NCI-H128 (cell line): ENCODE measurements around the gene PRR35.

Experiments
- DNase-seq: peaks from one replicate; lab custom pipeline; 2025; ENCODE audit not compliant: unreplicated experiment; lab: John Stamatoyannopoulos, UW

PRR35 gene

DNA sequence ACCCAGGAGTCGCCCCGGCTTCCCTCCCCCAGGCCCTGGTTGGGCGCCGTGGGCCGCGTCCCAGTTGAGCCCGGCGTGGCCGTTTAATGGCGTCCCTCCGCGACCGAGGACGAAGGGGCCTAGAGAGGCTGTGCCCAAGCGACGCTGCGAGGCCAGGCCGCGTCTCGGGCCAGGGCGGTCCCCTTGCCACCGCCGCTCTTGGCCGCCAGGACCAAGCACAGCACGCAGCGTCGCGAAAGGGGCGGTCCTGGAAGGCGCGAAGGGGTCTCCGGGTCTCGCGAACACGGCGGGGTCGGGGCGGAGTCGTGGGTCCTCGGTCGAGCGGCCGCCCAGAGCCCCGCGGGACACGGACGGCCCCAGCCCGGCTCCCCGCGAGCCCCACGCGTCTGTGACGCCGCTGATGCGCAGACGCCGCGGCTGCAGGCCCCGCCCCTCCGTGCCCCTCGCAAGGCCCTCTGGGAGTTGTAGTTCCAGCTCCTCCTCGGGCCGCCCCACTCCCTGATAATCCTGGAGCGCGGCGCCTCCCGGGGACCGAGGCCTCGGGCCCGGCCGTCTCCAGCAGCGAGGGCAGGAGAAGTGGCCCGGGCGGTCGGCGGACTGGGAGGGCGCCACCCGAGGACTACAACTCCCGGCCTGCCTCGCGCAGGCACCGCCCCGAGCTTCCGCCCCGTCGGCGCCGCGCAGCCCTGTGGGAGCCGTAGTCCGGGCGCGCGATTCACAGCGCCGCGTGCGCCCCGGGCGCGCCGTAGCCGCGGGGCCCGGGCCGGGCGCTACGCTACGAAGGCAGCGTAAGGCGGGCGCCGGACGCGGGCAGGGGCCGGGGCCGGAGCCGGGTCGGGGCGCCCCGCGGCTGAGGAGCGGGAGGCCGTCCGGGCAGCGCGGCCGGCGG lies 32.9 kb upstream of the PRR35 start, which contains the start of gene CAPN15:
Gene CAPN15 (plus strand): TSS at position 698 of the 889 bp plus-strand sequence. CDS start 19,127 bp downstream, outside the sequence.
- DNase-seq: peak; percentile 83

DNA sequence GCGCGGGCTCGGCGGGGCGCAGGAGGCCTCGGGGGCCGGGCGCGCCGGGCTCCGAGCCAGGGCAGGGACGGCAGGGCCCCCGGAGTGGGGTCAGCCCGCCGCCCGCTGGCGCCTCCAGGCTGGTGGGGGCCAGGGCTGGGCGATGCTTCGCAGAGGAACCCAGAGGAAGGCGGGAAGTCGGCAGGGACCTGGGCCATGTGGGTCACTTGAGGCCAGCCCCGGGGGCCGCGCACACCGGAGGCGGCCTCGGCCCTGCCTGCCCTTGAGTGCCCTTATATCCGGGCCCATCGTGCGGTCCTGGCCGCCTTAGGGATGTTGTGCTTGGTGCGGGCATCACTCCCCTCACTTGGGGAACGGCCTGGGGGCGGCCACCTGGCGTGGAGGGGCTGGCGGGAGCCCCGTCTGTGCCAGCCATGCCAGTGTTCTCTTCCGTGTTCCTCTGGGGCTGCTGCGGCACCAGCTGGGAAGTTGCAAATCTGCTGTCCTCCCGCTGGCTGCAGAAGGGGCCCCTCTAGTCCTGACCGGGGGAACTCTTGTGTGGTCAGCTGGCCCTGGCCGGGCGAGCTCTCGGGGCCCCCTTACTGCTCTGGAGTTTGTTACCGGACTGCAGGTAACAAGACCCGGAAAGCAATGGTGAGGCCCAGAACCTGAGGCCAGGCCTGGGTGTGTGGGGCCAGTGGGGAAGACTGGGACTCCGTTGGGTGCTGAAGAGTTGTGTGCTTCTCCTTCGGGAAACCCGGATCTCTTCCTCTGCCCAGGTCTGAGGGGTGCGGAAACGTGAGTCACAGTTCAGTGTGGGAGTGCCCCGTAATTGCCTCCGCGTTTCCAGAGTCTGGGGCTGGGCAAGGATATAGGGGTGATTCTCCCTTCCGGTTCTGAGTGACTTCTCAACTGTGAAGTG lies 31.8 kb upstream of the PRR35 start:
- no peak for DNase-seq

DNA sequence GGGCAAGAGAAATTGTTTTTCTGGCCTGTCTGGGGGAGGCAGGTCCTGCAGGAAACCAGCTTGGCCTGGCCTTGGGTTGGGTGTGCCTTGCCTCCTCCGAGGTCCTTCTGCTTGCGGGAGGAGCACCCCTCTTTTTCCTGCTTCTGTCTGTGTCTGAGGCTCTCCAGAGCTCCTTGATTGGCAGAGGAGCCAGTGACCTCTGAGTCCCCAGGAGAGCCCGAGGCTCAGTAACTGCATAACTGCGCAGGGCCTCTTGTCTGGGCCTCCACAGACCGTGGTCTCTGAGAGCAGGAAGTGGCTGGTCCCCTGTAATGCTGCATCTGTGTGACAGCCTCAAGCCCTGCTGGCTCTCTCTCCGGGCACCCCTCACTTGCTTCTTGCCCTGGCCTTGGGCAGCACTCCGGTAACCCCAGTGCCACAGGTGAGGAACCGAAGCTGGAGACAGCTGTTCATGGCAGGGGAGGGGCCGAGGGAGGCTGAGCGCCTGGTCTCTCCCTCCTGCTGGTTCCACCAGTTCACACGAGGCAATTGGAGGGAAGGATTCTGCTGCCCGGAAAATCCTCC lies 31.1 kb upstream of the PRR35 start:
- no peak for DNase-seq

DNA sequence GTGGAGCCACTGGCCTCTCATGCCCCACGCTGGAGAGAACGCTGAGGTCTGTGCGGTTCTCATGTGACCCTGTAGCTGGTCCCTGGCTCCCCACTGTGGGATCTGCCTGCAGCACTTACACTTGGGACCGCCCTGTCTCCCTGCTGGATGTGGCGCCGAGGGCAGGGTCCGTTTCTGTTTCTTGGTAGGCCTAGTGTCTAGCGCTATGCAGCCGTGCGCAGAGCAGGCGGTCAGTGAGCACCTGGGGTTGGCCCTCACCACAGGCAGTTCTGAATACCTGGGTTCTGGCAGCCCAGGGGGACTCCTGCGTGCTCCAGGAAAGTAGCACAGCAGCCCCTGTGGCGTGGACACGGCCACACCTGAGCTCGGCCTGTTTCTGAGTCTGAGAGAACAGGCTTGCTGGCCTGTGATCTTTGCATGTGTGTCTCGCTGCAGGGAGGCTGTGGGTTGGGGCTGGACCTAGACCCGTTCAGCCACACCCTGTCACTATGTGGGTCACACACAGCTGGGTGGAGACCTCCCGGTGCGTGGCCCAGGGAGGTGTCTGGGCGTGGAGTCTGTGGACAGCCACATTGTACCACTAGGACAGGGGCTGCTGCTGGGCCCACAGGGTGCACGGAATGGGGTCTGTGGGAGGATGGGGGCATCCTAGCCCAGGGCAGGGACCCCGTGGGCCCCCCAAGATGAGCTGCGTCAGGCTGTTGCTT lies 29.9 kb upstream of the PRR35 start:
- no peak for DNase-seq

DNA sequence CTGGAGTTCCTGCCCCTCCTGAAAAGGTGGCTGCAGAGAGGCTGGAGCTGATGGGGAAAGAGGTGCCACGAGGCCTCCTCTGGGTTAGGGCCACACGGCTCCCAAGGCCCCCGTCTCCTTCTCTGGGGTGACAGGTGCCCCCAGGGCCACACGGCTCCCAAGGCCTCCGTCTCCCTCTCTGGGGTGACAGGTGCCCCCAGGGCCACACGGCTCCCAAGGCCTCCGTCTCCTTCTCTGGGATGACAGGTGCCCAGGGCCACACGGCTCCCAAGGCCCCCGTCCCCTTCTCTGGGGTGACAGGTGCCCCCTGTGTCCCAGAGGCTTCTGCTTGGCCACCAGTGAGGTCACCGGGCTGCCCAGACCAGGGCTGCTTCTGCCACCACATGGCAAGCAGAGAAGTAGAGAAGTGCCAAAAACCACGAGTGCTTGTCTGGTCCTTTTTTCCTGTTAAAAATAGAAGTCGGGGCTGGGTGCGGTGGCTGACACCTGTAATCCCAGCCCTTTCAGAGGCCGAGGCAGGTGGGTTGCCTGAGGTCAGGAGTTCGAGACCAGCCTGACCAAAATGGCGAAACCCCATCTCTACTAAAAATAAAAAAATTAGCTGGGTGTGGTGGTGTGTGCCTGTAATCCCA lies 28.6 kb upstream of the PRR35 start:
- DNase-seq: no peak

DNA sequence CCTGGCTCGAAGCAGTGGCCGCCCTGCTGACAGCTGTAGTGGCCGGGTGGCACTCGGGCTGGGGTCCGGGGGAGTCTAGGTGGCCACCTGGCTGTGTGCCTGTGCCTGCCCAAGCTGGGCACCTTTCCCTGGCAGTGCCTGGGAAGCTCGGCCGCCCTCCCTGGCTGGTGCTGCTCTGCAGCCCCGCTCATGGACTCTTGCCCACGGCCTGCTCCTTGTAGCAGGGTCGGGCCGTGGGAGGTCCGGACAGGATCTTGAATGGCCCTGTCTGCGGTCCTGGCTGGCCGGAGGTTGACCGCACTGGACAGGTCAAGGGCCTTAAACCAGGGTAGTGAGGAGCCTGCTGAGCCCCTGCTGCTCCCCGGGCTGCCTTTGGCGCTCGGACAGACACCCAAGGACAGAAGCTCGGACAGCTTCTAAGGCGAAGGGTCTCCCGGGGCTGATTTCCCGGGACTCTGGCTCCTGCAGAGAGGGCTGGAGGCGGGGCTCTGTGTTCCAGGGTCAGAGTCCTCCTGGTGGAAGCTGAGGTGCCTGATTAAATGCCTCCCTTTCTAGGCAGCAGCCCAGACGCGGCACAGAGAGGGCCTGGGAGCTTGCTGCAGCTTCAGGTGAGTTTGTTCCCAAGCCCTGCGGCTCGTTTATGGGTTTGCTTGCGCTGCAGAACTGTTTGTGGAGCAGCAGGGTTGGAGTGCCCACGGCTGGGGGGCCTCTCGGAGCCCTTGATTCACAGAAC lies 26.6 kb upstream of the PRR35 start:
- DNase-seq: no peak

DNA sequence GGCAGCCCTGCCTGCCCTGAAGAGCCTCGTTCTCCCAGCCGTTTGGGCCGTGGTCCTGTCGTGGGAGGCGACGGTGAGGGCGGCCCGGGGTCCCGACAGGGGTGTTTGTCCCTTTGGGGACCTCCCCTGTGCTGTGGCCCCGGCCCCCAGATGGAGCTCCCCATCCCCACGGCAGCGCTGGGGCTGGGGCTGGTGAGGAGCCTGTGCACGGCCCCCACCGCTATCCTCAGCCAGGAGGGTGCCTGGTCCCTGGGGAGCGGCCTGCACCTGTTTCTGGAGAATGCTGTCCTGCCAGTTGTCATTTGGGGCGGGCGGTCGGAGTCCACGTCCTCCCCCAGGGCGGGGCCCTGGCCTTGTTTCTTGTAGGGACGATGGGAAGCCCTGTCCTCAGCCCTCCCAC lies 26.1 kb upstream of the PRR35 start:
- DNase-seq: no peak

DNA sequence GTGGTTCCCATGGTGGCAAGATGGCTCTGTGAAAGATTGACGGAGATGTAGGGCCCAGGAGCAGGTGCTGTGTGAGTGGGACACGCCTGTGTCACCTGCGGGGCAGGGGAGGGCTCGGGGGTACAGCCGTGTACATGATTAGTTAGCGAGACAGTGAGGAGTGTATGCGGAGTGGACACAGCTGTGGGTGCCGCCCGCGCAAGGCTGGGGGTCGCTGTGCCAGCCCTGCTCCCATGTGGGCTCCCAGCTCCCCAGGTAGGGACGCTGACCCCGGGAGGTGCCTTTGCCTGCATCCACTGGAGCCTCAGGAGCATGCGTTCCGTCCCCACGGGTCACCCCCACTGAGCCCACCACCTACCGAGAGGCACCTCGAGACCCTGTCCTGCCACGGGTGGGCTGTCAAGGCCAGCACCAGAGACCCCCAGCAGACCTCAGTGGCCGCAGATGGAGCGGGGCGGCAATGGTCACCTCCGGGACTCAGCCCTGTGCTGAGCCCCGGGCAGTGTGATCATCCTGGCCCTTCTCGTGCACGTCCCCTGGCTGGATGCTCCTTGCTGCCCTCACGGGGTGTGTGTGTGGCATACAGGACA lies 25.2 kb upstream of the PRR35 start:
- DNase-seq: no peak

DNA sequence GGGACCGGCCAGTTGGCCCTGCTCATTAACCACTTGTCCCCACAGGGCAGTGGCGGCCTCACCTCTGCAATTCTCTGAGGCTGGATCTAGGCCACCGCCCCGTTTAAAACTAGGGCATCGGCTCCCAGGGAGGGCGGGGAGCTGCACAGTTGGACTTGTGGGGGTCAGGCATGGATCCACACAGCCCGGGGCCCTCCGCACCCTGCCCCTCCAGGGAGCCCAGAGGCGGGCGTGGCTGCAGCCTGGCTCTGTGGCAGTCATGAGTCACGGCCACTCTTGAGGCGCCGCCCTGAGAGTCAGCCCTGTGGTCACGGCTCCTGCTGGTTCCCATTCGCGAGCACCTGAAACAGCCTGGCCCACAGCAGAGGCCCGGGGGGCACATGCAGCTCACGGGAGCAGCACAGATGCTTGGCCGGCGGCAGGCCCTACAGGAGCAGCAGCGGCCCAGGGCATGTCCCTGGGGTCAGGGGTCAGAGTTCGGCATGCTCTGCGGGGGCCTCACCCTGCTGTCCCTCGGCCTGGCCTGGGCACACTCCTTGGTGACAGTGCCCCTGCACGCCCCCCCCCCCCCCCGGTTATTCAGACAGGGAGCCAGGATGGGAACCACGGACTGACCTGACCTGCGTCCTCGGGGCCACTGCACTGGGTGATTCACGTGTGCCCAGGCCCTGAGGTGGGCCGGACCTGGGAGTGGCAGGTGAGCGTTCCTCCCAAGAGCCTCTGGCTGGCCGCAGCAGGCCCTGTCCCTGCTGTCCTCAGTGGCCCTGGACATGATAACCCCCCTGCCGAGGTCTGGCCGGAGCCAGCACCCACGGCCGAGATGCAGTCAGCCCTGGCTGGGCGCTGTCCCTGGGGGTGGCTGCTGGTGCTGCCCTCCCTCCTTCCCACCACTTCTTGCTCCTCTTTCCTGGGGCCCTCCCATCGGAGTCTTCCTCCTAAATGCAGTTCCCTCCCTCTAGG lies 24.5 kb upstream of the PRR35 start:
- no peak for DNase-seq

DNA sequence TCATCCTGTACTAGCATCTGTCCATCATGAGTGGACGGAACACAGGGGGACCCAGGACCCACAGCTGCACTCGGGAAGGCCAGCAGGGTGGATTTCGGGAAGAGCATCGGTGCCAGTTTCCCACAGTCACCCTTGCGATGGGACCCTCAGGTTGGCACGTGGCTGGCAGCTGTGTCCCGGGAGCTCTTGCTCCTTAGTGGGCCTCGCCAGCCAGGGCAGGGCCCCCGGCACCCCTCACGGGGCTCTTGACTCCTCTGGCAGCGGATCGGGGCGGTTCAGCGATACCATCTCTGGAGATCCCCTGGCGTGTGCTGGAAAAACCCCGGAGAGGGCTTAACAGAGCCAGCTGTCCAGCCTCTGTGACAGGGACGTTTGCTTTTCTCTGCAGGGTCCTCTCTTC lies 23.4 kb upstream of the PRR35 start:
- no peak for DNase-seq

DNA sequence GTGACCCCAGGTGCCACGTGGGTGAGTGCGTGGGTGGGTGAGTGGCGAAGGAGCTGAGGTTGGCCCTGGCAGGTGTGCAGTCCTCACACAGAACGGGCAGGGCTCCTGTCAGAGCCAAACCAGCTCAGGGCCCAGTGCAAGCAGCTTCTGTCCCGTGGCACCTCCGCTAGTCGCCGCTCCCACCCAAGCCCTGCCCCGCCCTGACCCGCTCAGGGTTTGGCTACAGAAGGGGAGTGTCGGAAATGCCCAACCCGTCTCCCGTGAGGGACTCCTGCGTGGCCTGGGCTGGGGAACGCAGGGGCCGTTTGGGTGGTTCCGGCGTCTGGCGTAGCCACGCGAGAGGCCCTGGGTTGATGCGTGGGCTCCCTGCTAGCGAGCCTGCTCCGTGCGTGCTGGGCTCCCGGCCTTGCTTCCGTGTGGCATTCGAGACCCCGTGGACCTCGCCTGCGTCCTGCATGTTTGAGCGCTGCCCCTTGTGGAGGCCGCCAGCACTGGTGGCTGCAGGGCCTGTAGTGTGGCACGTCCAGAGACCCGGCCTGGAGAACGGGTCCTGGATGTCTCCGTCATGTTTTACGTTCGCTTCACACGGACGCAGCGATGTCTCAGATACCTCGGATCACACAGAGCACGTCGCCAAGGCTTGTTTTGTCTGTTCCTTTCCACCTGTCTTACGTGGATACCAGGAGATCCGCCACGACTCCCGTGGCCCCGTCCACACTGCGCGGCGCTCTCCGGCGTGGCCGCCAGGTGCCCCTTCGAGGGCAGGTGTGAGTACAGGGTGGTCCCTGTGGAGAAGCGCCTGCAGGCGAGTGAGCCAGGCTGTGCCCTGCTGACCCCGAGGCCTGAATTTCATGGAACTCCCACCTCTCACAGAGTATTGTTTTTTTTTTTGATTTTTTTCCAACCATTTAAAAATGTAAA lies 22.5 kb upstream of the PRR35 start:
- DNase-seq: no peak

DNA sequence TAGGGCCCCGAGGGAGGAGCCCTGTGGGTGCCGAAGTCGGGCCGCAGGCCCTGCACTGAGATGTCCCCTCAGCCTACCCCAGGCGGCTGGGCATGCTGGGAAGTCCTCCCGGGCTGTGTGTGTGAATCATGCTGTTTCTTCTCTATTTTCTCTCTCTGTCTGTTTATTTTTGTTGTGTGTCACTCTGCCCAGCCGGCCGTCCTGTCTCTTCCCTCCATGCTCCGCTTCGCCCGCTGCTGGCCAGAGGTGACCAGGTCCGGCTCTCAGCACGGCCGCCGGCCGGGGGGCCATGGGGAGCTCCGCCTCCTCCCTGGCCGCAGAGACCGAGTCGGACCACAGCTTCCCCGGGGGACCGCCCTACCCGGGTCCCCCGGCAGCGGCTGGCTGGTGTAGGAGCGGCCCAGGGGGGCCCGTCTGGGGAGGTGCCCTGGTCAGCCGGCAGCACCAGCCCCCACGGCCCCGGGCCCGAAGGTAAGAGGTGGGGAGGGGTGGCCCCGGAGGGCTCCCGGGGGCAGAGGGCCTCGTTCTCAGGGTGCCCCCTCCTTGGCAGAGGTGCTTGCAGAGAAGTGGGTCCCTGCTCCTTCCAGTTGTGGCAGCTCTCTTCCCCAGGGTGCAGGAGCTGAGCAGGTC lies 20.2 kb upstream of the PRR35 start:
- DNase-seq: no peak

DNA sequence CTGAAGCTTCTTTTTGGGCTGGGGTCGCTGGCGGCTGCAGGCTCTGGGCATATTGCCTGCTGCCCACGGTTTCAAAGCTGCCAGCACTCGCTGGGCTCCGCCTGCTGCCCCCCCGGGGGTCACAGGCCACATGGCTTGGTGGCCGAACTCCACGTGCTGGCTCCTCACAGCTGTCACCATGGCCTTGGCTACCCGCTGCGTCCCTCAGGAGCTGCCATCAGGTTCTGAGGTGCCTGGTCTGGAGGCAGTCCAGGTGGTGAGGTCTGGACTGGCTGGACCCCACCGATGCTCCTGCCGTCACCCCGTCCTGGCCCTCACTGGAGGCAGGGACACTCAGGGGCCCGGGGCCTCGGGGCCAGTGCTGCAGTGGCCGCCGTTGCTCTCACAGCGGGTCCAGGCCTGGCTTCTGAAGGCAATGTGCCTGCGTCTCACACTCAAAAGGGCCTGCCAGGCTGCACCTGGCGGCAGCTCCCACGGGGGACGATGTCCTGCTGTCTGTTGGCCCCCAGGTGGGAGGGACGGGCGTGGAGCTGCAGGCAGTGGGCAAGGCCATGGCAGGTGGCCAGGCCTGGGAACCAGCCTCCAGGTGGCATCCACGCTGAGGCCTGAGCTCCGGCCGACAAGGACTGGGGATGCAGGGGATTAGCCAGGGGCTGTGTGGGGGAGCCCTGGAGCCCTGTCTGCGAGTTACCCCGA lies 19.4 kb upstream of the PRR35 start:
- no peak for DNase-seq

DNA sequence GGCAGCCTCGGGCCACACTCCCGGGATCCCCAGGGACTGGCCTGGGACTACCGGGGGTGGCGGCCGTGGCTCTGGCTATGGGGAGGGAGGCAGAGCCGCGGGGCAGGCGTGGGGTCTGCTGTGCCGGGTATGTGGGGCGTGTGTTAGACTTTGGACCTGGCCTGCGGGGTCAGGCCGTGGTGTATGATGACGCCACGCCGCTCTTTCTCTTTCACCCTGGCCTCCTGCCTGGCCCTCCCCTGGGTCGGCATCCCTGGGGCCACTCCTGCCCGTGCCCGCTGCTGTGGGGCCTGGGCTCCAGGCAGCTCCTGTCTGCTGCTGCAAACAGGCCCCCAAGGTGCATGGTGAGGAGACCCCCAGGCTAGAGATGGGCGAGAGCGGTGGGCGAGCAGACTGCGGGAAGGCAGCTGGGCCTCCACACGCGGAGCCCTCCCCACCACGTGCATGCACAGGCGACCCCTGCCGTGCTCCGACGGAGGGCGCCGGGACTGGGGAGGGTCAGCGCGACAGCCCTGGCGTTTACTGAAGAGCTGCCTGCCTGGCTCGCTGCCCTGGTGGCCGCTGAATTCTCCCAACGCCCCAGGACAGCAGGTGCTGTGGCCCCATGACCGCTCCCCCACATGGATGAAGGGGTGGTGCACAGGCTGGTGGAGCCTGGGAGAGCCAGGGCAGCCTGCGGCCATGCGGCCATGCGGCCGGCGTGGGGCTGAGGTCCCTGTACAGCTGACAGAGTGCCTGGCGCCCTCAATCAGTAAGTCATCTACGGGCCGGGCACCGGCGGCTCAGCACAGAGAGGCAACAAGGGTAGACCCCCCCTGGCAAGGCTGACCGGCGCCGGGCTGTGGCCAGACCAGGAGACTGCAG lies 16.7 kb upstream of the PRR35 start:
- no peak for DNase-seq

DNA sequence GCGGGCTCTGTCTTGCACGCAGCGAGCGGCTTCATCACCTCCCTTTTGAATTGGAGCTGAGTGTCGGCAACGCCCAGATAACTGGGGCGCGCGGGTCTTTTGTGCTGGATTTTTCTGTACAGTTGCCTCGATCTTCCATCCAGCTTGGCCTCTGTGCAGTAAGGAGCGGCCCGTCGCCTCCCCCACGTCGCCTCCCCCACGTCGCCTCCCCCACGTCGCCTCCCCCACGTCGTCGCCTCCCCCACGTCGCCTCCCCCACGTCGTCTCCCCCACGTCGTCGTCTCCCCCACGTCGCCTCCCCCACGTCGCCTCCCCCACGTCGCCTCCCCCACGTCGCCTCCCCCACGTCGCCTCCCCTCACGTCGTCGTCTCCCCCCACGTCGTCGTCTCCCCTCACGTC lies 15.7 kb upstream of the PRR35 start:
- DNase-seq: no peak
